ENCODE results near the gene CEP128. TPM values are rescaled to one million over a fixed set of nuclear protein-coding genes. Genes with fewer than 3 reads are reported as not detected.

The CEP128 gene
- total RNA-seq, 4 donors from 2014 or later, result 3.8 to 12.0 (median 6.0) TPM

- 80 to 87% methylated on average over 3 to 4 of the region's 4 CpGs for WGBS, 2 donors (ENCODE audit: low coverage in 1 of 2)
- H3K4me3 ChIP-seq, result no peak overlapping the region
- H3K36me3 ChIP-seq, result peaks cover 0 to 8% of the 10 kb centered on the region in 2 donors
- no peaks in the 10 kb centered on the region for H3K27me3 ChIP-seq
- no peaks in the 10 kb centered on the region for H3K4me1 ChIP-seq
- no peak for ATAC-seq
- TF ChIP-seq POLR2A (IDR thresholded peaks at IDR 0.05) (no peak), EP300 (IDR thresholded peaks at IDR 0.05) (no peak), CTCF (IDR thresholded peaks at IDR 0.05) (no peak), POLR2AphosphoS5 (IDR thresholded peaks at IDR 0.05) (no peak)
- no peaks in the 10 kb centered on the region for H3K9me3 ChIP-seq
- H3K27ac ChIP-seq, result no peak overlapping the region
These were observed 7.9 kb downstream of the CEP128 start for GRCh38 chr14:80933686-80934085.

DNA sequence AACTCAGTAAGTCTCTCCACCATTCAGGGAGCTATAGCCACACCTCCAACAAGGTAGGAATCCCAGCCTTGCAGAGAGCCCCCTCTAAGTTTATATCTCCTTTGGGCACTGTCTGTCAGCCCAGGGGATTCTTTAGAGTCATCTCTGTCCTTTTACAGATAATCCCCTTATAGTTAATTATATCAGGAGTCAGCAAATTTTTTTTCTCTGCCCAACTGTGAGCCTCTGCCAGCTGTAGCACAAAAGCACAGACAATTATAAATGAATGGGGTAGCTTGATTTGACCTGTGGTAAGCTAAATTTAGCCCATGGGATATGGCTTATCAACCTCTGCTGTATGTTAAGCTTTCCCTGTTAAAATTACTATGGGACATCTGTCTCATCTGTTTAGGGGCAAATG, 8.3 kb downstream of the CEP128 start:
- Histone ChIP-seq H3K4me3 (no peak overlapping the region), H3K4me1 (no peaks in the 10 kb centered on the region), H3K36me3 (peaks cover 0 to 4% of the 10 kb centered on the region in 2 donors), H3K27ac (no peak overlapping the region), H3K9me3 (no peaks in the 10 kb centered on the region), H3K27me3 (no peaks in the 10 kb centered on the region)
- no peak for ATAC-seq
- TF ChIP-seq POLR2A (IDR thresholded peaks at IDR 0.05), result no peak
- TF ChIP-seq POLR2AphosphoS5 (IDR thresholded peaks at IDR 0.05), result no peak
- TF ChIP-seq EP300 (IDR thresholded peaks at IDR 0.05), result no peak
- no peak for TF ChIP-seq CTCF (IDR thresholded peaks at IDR 0.05)

GRCh38 chr14:80930836-80931389, 10.6 kb downstream of the CEP128 start:
- no peaks in the 10 kb centered on the region for H3K9me3 ChIP-seq
- H3K27me3 ChIP-seq, result no peaks in the 10 kb centered on the region
- H3K36me3 ChIP-seq, result no peaks in the 10 kb centered on the region
- no peak for ATAC-seq
- no peak overlapping the region for H3K27ac ChIP-seq
- no peak for TF ChIP-seq POLR2AphosphoS5 (IDR thresholded peaks at IDR 0.05)
- no peak for TF ChIP-seq EP300 (IDR thresholded peaks at IDR 0.05)
- TF ChIP-seq CTCF (IDR thresholded peaks at IDR 0.05), result no peak
- no peak for TF ChIP-seq POLR2A (IDR thresholded peaks at IDR 0.05)
- H3K4me3 ChIP-seq, result no peak overlapping the region
- 61 to 66% methylated on average over 7 to 8 of the region's 8 CpGs for WGBS, 2 donors (ENCODE audit: low coverage in 1 of 2)
- no peaks in the 10 kb centered on the region for H3K4me1 ChIP-seq

GRCh38 chr14:80930095-80930494, 11.4 kb downstream of the CEP128 start:
- Histone ChIP-seq H3K36me3 (no peaks in the 10 kb centered on the region), H3K27me3 (no peaks in the 10 kb centered on the region), H3K9me3 (no peaks in the 10 kb centered on the region), H3K27ac (no peak overlapping the region), H3K4me1 (no peaks in the 10 kb centered on the region), H3K4me3 (no peak overlapping the region)
- WGBS, 2 donors (ENCODE audit: low coverage in 1 of 2), result 93 to 96% methylated on average over 3 to 5 of the region's 5 CpGs
- ATAC-seq, result no peak
- no peak for TF ChIP-seq EP300 (IDR thresholded peaks at IDR 0.05)
- no peak for TF ChIP-seq CTCF (IDR thresholded peaks at IDR 0.05)
- no peak for TF ChIP-seq POLR2A (IDR thresholded peaks at IDR 0.05)
- TF ChIP-seq POLR2AphosphoS5 (IDR thresholded peaks at IDR 0.05), result no peak

GRCh38 chr14:80927083-80927989, 14.2 kb downstream of the CEP128 start:
- WGBS, 2 donors (ENCODE audit: low coverage in 1 of 2), result 100% methylated on average over 2 to 4 of the region's 8 CpGs
- Histone ChIP-seq H3K4me1 (no peaks in the 10 kb centered on the region), H3K4me3 (no peak overlapping the region), H3K27me3 (no peaks in the 10 kb centered on the region), H3K36me3 (no peaks in the 10 kb centered on the region), H3K9me3 (no peaks in the 10 kb centered on the region), H3K27ac (no peak overlapping the region)
- no peak for TF ChIP-seq POLR2AphosphoS5 (IDR thresholded peaks at IDR 0.05)
- no peak for TF ChIP-seq CTCF (IDR thresholded peaks at IDR 0.05)
- no peak for TF ChIP-seq EP300 (IDR thresholded peaks at IDR 0.05)
- no peak for TF ChIP-seq POLR2A (IDR thresholded peaks at IDR 0.05)
- no peak for ATAC-seq

Data from gastroesophageal sphincter (tissue), 4 donors.